Tibial nerve (tissue), 4 donors: Measurements from ENCODE around the gene HS1BP3. TPM values are rescaled to one million over a fixed set of nuclear protein-coding genes. Genes with fewer than 3 reads are reported as not detected.

Experiments used
- DNase-seq, 2 donors: peaks; one replicate each; pipeline ENCODE4 v3.0.0-alpha.2; 2019; ENCODE audit warnings: low spot score in 2 of 2
- H3K27ac ChIP-seq, 4 donors: fragments of 200-600 bp; sonication (generic) in 3 of 4; one replicate each; pipeline ENCODE4 v1.5.1; 2017 to 2019; ENCODE audit warnings: mild to moderate bottlenecking in 1 of 4
- H3K27me3 ChIP-seq, 2 donors: fragments of 200-600 bp; sonication (generic) in 1 of 2; one replicate each; pipeline versions ENCODE4 v1.5.1 to v1.6.0; 2017 to 2019
- H3K36me3 ChIP-seq, 3 donors: fragments of 200-600 bp; sonication (generic); one replicate each; pipeline ENCODE4 v1.5.1; 2018 to 2019
- H3K4me1 ChIP-seq, 4 donors: fragments of 200-600 bp; sonication (generic) in 3 of 4; one replicate each; pipeline ENCODE4 v1.5.1; 2017 to 2019
- H3K4me3 ChIP-seq, 4 donors: fragments of 200-600 bp; sonication (generic) in 3 of 4; one replicate each; pipeline ENCODE4 v1.5.1; 2017 to 2019; ENCODE audit warnings: mild to moderate bottlenecking in 1 of 4, moderate library complexity in 1 of 4
- H3K9me3 ChIP-seq, 4 donors: fragments of 200-600 bp; sonication (generic) in 3 of 4; one replicate each; pipeline ENCODE4 v1.5.1; 2017 to 2019
- EP300 ChIP-seq, 2 donors: sonication (generic); formaldehyde crosslinking; IDR thresholded peaks; one replicate each; pipeline ENCODE4 v1.6.1; 2017; ENCODE audit warnings: antibody characterized with exemption in 2 of 2, mild to moderate bottlenecking in 1 of 2
- POLR2A ChIP-seq, 2 donors: fragments of 450-650 bp; IDR thresholded peaks; one replicate each; pipeline ENCODE4 v1.6.1; 2017; ENCODE audit warnings: antibody characterized with exemption in 2 of 2, mild to moderate bottlenecking in 2 of 2, moderate library complexity in 2 of 2
- WGBS, 2 donors: methylation state at CpG; one replicate each; pipeline ENCODE4 v1.1.5; 2018; 5-methylcytosine and 5-hydroxymethylcytosine counted together
- total RNA-seq, 4 donors: library from RNA; depleted of rRNA; stranded (reverse); fragments of >200 nt; gene quantifications; one replicate each; pipeline ENCODE4 v1.1.0, GENCODE V29; 2016
- TF ChIP-seq, protein P1 (sequence below), 5 experiments: fragments of 200-600 bp in 3 of 5; fragments of 450-650 bp in 2 of 5; sonication (generic) in 3 of 5; IDR thresholded peaks; one replicate each; pipeline ENCODE4 v1.5.1; 2016 to 2019; ENCODE audit warnings: antibody characterized with exemption in 5 of 5, mild to moderate bottlenecking in 3 of 5, moderate library complexity in 2 of 5

HS1BP3 gene
- total RNA-seq, 4 donors from 2014 or later: 24.5 to 45.9 (median 33.8) TPM

DNA sequence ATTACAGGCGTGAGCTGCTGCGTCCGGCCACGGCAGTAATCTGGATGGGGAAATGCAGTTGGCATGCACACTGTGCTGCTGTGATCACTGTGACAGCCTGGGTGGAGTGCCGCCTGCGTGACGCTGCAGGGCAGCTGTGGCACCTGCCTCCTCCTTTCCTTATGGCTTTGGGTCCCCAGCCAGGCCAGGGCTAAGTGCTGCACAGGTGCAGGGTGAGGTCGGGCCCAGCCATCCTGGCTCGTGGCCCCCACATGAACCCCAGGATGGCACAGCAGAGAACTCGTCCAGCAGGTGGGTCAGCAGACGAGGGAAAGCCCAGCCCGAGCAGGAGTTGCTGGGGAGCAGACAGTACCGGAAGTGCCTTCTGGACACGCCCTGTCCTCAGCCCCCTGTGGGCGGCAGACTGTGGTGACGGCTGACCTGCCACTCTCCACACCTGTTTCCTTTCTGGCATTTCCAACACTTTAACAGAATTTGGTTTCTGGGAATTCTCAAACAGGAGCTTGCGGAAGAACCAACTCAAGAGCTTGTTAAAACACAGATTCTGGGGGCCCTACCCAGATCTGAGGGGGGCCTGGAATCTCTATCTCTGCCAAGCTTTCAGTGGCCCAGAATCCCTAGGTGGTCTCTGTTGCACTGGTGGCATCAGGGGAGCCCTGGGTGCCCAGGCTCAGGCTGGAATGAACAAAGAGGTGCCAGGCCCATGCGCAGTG lies 16.9 kb downstream of the HS1BP3 start:
- H3K9me3 ChIP-seq: no peaks in the 10 kb centered on the region
- no peak for DNase-seq
- TF ChIP-seq EP300 (IDR thresholded peaks at IDR 0.05): no peak
- TF ChIP-seq POLR2A (IDR thresholded peaks at IDR 0.05): no peak
- TF ChIP-seq, protein P1, sequence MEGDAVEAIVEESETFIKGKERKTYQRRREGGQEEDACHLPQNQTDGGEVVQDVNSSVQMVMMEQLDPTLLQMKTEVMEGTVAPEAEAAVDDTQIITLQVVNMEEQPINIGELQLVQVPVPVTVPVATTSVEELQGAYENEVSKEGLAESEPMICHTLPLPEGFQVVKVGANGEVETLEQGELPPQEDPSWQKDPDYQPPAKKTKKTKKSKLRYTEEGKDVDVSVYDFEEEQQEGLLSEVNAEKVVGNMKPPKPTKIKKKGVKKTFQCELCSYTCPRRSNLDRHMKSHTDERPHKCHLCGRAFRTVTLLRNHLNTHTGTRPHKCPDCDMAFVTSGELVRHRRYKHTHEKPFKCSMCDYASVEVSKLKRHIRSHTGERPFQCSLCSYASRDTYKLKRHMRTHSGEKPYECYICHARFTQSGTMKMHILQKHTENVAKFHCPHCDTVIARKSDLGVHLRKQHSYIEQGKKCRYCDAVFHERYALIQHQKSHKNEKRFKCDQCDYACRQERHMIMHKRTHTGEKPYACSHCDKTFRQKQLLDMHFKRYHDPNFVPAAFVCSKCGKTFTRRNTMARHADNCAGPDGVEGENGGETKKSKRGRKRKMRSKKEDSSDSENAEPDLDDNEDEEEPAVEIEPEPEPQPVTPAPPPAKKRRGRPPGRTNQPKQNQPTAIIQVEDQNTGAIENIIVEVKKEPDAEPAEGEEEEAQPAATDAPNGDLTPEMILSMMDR (IDR thresholded peaks at IDR 0.05): peak in 2 of 5 experiments; percentile 4 to 34
- 73 to 79% methylated on average over 10 to 18 of the region's 18 CpGs for WGBS, 2 donors
- H3K36me3 ChIP-seq: peaks cover 0 to 65% (median 0%) of the 10 kb centered on the region in 3 donors
- peak overlapping the region; percentile 5 to 82 (median 56) for H3K27ac ChIP-seq
- peaks cover 0 to 41% (median 25%) of the 10 kb centered on the region in 4 donors for H3K4me1 ChIP-seq
- no peaks in the 10 kb centered on the region for H3K27me3 ChIP-seq
- no peak overlapping the region for H3K4me3 ChIP-seq

DNA sequence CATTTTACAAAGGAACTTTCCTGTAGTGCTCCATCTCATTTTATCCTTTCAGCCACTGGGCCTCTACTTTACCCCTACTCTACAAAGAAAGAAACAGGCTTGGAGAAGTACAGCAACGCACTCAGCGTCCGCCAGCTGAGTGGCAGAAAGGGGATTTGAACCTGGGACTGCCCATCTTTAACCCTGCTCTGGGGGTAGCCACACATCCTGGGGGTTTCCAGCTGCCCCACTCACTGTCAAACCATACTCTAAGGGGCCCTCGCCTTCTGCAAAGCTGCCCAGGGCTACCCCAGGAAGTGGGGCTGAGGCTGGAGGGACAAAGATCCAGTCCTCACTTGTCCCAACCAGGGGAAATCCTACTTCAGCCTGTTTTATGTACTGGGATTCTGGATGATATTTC lies 17.9 kb downstream of the HS1BP3 start:
- 91 to 96% methylated on average over 4 of the region's 4 CpGs for WGBS, 2 donors
- H3K27ac ChIP-seq: peak overlapping the region in 2 of 4 donors; percentile 25 to 82
- H3K9me3 ChIP-seq: no peaks in the 10 kb centered on the region
- TF ChIP-seq EP300 (IDR thresholded peaks at IDR 0.05) (no peak), POLR2A (IDR thresholded peaks at IDR 0.05) (no peak)
- TF ChIP-seq, protein P1 (IDR thresholded peaks at IDR 0.05): no peak
- H3K27me3 ChIP-seq: no peaks in the 10 kb centered on the region
- H3K4me1 ChIP-seq: peaks cover 0 to 41% (median 25%) of the 10 kb centered on the region in 4 donors
- peaks cover 0 to 56% (median 0%) of the 10 kb centered on the region in 3 donors for H3K36me3 ChIP-seq
- no peak overlapping the region for H3K4me3 ChIP-seq
- DNase-seq: no peak

DNA sequence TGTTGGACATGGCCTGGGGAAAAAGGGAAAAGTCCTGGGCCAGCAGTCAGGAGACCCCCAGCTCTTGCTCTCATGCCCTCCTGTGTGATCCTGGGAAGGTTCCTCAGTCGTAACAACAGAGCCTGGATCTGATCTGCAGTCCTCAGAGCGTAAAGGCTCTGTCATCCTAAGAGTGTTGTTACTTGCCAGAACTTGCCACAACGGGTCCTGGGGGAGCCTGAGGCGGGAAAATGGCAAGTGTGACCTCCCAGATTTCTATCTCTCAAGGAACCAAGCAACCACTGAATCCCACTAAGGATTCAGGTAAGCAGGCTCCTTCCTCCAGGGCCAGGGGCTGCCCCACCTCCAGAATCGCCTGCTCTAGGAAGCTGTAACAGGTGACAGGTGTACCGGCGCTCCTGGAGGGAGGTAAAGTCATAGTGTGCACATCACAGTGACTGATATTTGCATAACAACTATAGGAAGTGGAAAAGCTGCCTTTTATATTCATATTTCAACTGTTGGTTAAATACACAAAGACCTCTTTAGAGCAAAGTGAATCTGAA lies 18.4 kb downstream of the HS1BP3 start:
- H3K9me3 ChIP-seq: no peaks in the 10 kb centered on the region
- H3K27me3 ChIP-seq: no peaks in the 10 kb centered on the region
- DNase-seq: no peak
- TF ChIP-seq EP300 (IDR thresholded peaks at IDR 0.05): no peak
- TF ChIP-seq, protein P1 (IDR thresholded peaks at IDR 0.05): no peak
- no peak for TF ChIP-seq POLR2A (IDR thresholded peaks at IDR 0.05)
- H3K4me1 ChIP-seq: peaks cover 0 to 43% (median 26%) of the 10 kb centered on the region in 4 donors
- WGBS, 2 donors: 86 to 96% methylated on average over 5 to 7 of the region's 7 CpGs
- H3K36me3 ChIP-seq: peaks cover 0 to 51% (median 0%) of the 10 kb centered on the region in 3 donors
- peak overlapping the region in 1 of 4 donors; percentile 82 for H3K27ac ChIP-seq
- no peak overlapping the region for H3K4me3 ChIP-seq

DNA sequence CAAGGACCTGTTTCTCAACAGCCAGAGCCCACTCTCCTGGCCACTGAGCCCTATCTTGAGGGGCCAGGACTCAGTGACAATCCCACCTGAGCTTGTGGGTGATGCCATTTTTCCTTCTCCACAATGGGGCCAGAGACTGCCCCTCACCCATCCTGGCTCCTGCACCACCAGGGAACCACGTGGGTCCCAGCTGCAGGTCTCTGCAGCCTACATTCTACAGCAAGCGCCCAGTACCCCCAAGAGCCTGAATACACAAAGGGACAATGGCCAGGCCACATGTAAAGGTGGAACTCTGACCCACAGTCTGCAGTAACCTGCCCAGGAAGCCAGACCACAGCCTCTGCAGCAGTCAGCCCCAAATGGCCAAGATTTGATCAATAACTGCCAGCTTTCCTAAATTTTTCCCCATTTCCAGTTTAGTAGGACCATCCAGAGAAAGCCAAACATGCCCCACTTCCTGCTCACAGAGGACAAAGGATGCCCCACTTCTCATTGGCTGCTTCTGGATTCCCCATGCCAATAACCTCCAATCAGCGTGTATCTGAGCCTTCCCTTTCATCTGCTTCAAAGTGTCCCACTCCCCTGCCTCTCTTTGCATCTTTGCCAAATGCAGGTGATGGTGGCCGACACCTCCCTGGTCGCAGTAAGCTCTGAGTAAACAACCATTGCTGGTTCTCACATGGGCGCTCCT lies 19.1 kb downstream of the HS1BP3 start:
- no peak overlapping the region for H3K4me3 ChIP-seq
- no peak for DNase-seq
- TF ChIP-seq EP300 (IDR thresholded peaks at IDR 0.05) (no peak), POLR2A (IDR thresholded peaks at IDR 0.05) (no peak)
- TF ChIP-seq, protein P1 (IDR thresholded peaks at IDR 0.05): no peak
- H3K27me3 ChIP-seq: no peaks in the 10 kb centered on the region
- no peaks in the 10 kb centered on the region for H3K9me3 ChIP-seq
- no peak overlapping the region for H3K27ac ChIP-seq
- peaks cover 0 to 43% (median 0%) of the 10 kb centered on the region in 3 donors for H3K36me3 ChIP-seq
- H3K4me1 ChIP-seq: peaks cover 0 to 43% (median 31%) of the 10 kb centered on the region in 4 donors
- WGBS, 2 donors: 78 to 83% methylated on average over 5 to 6 of the region's 6 CpGs
